ENCODE results near the gene HCFC1. TPM values are rescaled to one million over a fixed set of nuclear protein-coding genes. Genes with fewer than 3 reads are reported as not detected.
A peak's percentile ranks its signal among the peaks of the same experiment; 100 is the strongest.

The HCFC1 gene
- total RNA-seq, 1 donor from 2014 or later = 74.6 TPM

DNA sequence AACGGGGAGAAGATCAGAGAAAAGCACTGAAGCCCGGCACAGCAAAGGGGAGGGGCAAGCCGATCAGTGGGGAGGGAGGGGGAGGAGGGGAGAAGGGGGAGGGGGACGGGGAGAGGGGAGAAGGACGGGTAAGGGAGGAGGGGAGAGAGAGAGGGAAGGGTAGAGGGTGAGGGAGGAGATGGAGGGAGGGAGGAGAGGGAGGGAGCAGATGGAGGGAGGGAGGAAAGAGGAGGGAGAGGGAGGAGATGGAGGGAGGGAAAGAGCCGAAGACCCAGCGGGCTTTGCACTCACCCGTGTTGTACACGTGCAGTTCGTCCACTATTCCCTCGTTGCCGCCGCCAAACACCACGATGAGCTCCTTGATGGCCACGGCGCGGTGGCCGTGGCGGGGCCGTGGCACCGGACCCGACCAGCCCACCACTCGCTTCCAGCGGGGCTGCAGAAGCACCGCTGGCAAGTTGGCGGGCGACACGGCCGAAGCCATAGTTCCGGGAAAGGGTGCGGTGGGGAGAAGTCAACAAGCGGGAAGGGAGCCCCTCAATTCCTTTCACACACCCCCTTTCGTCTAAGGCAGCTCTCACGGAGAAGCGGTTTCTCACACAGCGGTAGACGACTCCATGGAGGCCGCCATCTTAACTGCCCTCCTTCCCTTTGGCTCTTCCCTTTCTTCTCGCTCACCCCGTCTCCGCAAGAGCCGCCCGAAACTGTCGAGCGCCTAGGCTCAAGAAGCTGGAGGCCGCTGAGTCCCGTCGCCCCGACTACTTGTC, 1.1 kb downstream of the HCFC1 start:
- H3K36me3 Mint-ChIP-seq (ENCODE audit: low read depth, unreplicated experiment) = peaks cover 3% of the 10 kb centered on the region
- peaks cover 25% of the 10 kb centered on the region for H3K4me1 Mint-ChIP-seq (ENCODE audit: unreplicated experiment)
- TF ChIP-seq, protein P1, sequence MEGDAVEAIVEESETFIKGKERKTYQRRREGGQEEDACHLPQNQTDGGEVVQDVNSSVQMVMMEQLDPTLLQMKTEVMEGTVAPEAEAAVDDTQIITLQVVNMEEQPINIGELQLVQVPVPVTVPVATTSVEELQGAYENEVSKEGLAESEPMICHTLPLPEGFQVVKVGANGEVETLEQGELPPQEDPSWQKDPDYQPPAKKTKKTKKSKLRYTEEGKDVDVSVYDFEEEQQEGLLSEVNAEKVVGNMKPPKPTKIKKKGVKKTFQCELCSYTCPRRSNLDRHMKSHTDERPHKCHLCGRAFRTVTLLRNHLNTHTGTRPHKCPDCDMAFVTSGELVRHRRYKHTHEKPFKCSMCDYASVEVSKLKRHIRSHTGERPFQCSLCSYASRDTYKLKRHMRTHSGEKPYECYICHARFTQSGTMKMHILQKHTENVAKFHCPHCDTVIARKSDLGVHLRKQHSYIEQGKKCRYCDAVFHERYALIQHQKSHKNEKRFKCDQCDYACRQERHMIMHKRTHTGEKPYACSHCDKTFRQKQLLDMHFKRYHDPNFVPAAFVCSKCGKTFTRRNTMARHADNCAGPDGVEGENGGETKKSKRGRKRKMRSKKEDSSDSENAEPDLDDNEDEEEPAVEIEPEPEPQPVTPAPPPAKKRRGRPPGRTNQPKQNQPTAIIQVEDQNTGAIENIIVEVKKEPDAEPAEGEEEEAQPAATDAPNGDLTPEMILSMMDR (IDR thresholded peaks at IDR 0.05; ENCODE audit: unreplicated experiment) = no peak
- DNase-seq (ENCODE audit: low spot score) = no peak
- peaks cover 12% of the 10 kb centered on the region for H3K27me3 Mint-ChIP-seq (ENCODE audit: unreplicated experiment)
- H3K4me3 Mint-ChIP-seq (ENCODE audit: unreplicated experiment) = peak overlapping the region; percentile 97
- H3K9me3 Mint-ChIP-seq (ENCODE audit: unreplicated experiment) = no peaks in the 10 kb centered on the region
- peak overlapping the region; percentile 94 for H3K27ac Mint-ChIP-seq (ENCODE audit: unreplicated experiment)

DNA sequence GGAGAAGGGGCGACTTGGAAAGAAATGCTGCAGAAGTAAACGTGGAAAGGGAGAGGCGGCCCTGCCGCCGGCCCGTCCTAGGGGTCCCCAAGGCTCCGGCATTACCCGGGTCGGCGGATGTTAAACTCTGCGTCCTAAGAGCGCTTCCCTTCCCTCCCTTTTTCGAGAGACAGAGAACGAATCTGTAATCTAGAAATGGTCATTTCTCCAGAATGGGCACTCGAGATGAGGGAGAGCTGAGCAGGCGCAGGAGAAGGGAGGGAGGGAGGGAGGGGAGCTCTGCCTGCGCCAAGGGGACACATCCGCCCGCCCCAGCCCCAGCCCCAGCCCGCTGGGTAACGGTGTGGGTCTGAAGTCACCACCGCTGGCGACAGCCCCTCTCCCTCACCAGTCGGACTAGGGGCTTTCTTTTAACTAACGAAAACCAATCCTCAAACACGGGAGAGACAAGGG, 1.7 kb downstream of the HCFC1 start:
- TF ChIP-seq, protein P1 (IDR thresholded peaks at IDR 0.05; ENCODE audit: unreplicated experiment) = no peak
- peaks cover 12% of the 10 kb centered on the region for H3K27me3 Mint-ChIP-seq (ENCODE audit: unreplicated experiment)
- H3K4me1 Mint-ChIP-seq (ENCODE audit: unreplicated experiment) = peaks cover 25% of the 10 kb centered on the region
- H3K27ac Mint-ChIP-seq (ENCODE audit: unreplicated experiment) = no peak overlapping the region
- H3K36me3 Mint-ChIP-seq (ENCODE audit: low read depth, unreplicated experiment) = peaks cover 3% of the 10 kb centered on the region
- no peak for DNase-seq (ENCODE audit: low spot score)
- H3K4me3 Mint-ChIP-seq (ENCODE audit: unreplicated experiment) = peak overlapping the region; percentile 97
- H3K9me3 Mint-ChIP-seq (ENCODE audit: unreplicated experiment) = no peaks in the 10 kb centered on the region

- H3K27ac Mint-ChIP-seq (ENCODE audit: unreplicated experiment) = no peak overlapping the region
- peaks cover 12% of the 10 kb centered on the region for H3K27me3 Mint-ChIP-seq (ENCODE audit: unreplicated experiment)
- DNase-seq (ENCODE audit: low spot score) = no peak
- H3K4me1 Mint-ChIP-seq (ENCODE audit: unreplicated experiment) = peaks cover 24% of the 10 kb centered on the region
- H3K9me3 Mint-ChIP-seq (ENCODE audit: unreplicated experiment) = no peaks in the 10 kb centered on the region
- TF ChIP-seq, protein P1 (IDR thresholded peaks at IDR 0.05; ENCODE audit: unreplicated experiment) = no peak
- peak overlapping the region; percentile 97 for H3K4me3 Mint-ChIP-seq (ENCODE audit: unreplicated experiment)
- H3K36me3 Mint-ChIP-seq (ENCODE audit: low read depth, unreplicated experiment) = peaks cover 3% of the 10 kb centered on the region
These were observed 2.3 kb downstream of the HCFC1 start for GRCh38 chrX:153969125-153969903.

DNA sequence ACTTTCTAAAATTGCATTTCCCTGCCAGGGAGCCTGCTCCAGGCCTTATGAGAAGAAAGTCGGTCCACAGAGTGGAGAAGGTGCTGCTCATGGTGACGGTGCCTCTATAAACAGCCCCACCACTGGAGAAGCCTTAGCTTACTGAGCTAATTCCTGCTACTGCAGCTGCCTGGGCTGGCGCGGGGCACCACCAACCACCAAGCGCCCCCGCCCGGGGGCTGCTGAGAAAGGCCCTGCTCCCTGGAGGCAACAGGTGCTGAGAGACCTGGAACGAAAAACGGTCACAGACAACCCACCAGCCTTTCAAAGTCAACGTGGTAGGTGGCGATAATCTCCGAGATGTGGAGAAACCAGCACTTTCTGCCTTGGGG, 2.9 kb downstream of the HCFC1 start:
- no peak for DNase-seq (ENCODE audit: low spot score)
- Mint-ChIP-seq H3K27ac (ENCODE audit: unreplicated experiment) (no peak overlapping the region), H3K4me3 (ENCODE audit: unreplicated experiment) (peak overlapping the region; percentile 62), H3K27me3 (ENCODE audit: unreplicated experiment) (peaks cover 12% of the 10 kb centered on the region), H3K36me3 (ENCODE audit: low read depth, unreplicated experiment) (peaks cover 3% of the 10 kb centered on the region), H3K4me1 (ENCODE audit: unreplicated experiment) (peaks cover 21% of the 10 kb centered on the region), H3K9me3 (ENCODE audit: unreplicated experiment) (no peaks in the 10 kb centered on the region)
- TF ChIP-seq, protein P1 (IDR thresholded peaks at IDR 0.05; ENCODE audit: unreplicated experiment) = no peak

DNA sequence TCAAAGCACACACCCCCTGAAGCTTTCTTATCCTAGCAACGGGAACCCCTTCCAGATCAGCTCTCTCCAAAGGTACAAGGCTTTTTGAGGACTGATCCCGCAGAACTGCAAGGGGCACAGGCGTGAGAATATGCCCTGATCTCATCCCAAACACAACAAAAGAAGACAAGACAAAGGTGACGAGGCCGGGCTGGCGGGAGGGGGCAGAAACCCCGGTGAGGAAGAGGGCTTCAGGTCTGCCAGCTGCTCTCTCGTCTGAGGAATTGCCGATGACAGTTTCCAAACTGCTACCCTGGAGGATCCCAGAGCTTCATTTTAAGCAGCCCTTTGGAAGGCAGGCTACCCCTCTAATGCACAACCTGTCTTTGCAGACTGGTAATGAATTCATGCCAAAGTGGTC, 3.4 kb downstream of the HCFC1 start:
- Mint-ChIP-seq H3K4me3 (ENCODE audit: unreplicated experiment) (peak overlapping the region; percentile 83), H3K27me3 (ENCODE audit: unreplicated experiment) (peaks cover 12% of the 10 kb centered on the region), H3K4me1 (ENCODE audit: unreplicated experiment) (peaks cover 17% of the 10 kb centered on the region), H3K27ac (ENCODE audit: unreplicated experiment) (peak overlapping the region; percentile 61), H3K9me3 (ENCODE audit: unreplicated experiment) (no peaks in the 10 kb centered on the region), H3K36me3 (ENCODE audit: low read depth, unreplicated experiment) (peaks cover 3% of the 10 kb centered on the region)
- TF ChIP-seq, protein P1 (IDR thresholded peaks at IDR 0.05; ENCODE audit: unreplicated experiment) = no peak
- DNase-seq (ENCODE audit: low spot score) = no peak
